Right lobe of liver (tissue), 4 donors: ENCODE results near the gene SRPX.

Source experiments
- CTCF ChIP-seq, 4 donors: fragments of 200-600 bp in 3 of 4; fragments of 450-650 bp in 1 of 4; IDR thresholded peaks; one replicate each; pipeline versions ENCODE4 v1.5.1 to v1.8.0; 2016 to 2022; ENCODE audit warnings: antibody characterized with exemption in 4 of 4, mild to moderate bottlenecking in 2 of 4
- POLR2A ChIP-seq: fragments of 450-650 bp; IDR thresholded peaks from one replicate; pipeline ENCODE4 v1.6.1; 2017; ENCODE audit warnings: antibody characterized with exemption, mild to moderate bottlenecking
- donor health status: DM: no; HTN: no; CAD: no.
- donor health status: DM: no; HTN: no; CAD: no.
- donor health status: DM: no; HTN: yes; CAD: no.

- TF ChIP-seq CTCF (IDR thresholded peaks at IDR 0.05) (no peak), POLR2A (no peak)
These were observed 118.4 kb downstream of the SRPX start for GRCh38 chrX:38102240-38102639.
